HG03066 (cell line): ENCODE results near the gene FAM50B.

Source experiments
- ATAC-seq: cut with Tn5 transposase; IDR thresholded peaks from one replicate; pipeline ENCODE4 v1.9.1; 2021; ENCODE audit warnings: low read depth; ENCODE audit not compliant: unreplicated experiment

FAM50B gene

DNA sequence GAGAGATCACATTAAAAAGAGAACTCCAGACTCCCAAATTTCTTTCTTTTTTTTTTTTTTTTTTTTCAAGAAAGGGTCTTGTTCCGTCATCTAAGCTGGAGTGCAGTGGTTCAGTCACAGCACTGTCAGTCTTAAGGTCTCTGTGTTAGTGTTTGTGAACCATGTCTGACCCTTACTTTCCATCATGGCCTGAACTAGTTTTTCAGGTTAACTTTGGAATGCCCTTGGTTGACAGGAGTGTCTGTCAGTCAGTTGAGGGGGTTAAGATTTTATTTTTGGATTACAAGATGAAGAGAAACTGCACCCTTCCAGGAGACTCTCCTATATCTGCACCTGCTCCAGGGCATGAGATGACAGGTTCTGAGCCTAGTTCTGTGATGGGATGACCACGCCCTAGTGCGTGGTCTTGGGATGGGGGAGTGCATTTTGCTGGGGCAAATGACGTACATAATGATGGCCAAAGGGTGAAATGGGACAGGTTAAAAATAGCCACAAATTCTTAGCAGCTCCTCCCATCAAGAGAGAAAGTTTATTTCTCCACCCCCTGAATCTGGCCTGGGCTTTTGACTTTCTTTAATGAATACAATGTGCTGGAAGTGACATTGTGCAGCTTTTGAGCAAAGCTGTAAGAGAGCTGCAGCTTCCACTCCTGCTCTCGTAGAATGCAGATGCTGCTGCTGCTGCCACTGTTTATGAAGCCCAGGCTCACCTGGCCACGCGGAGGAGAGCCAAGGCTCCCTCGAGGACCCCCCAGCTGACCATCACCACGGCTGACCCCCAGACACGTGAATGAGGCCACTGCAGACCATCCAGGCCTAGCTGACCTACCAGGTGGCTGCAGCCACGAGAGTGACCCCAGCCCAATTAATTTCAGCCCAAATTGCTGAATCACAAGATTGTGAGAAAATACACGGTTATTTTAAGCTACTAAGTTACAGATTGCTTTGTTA is 29.7 kb upstream of the FAM50B start:
- ATAC-seq = no peak

DNA sequence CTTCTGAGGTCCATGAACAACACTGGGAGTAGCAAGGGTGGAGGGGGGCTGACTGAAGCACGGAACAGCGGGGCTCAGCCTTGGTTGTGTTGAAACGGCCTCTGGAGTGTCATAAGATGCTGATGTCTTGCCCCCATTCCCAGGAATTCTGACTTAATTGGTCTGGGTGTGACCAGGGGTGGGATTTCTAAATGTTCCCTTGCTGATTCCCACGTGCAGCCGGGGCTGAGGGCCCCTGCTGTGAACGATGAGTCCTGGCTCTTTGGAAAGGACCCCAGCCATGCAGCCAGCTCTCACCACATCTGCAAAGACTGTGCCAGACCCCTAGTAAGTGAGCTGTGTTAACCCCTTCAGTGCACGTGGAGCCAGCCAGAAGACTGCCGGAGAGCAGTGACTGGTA is 28.6 kb upstream of the FAM50B start:
- no peak for ATAC-seq

DNA sequence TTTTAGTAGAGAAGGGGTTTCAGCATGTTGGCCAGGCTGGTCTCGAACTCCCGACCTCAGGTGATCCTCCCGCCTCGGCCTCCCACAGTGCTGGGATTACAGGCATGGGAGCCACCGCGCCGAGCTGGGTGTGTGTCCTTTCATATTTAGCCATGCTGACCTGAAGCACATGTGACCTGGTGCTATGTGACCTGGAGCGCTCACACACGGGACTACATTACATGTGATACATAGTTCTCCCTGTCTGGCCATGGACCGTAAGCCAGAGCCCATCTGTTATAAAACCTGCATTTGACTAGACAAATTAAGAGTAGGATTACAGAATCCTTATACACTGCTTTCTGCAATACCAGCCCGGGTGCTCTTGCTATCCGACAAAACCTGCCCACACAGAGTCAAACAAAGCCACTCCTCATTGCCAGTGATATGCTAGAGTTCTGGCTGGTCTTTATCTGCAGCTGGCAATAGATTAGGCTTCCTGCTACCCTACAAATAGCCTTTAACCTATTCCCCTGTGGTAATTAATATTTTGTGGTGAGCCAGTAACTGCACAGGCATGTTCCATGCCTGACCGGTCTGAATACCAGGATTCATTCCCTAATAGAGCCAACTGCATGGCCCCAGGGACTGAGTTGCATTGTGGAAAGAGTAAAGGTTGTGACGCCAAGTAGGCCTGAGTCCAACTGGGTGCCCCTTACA is 26.3 kb upstream of the FAM50B start:
- ATAC-seq = no peak

DNA sequence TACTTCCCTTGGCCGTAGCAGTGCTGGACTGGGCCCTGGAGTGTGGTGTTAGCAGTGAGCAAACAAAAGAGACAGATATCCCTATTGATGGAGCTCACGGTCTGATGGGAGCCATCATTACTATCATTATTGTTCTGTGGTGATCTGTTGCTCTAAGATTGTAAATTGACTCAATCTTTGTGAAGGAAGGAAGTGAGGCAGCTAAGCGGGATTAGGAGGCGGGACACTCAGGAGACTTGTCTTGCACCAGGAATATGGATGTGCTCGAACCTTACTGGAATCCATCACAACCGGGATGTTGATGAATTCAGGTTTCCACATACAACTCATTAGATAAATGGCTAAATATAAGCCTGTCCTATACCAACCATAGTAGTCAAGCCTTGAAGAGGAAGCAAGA is 25.5 kb upstream of the FAM50B start:
- ATAC-seq = no peak

DNA sequence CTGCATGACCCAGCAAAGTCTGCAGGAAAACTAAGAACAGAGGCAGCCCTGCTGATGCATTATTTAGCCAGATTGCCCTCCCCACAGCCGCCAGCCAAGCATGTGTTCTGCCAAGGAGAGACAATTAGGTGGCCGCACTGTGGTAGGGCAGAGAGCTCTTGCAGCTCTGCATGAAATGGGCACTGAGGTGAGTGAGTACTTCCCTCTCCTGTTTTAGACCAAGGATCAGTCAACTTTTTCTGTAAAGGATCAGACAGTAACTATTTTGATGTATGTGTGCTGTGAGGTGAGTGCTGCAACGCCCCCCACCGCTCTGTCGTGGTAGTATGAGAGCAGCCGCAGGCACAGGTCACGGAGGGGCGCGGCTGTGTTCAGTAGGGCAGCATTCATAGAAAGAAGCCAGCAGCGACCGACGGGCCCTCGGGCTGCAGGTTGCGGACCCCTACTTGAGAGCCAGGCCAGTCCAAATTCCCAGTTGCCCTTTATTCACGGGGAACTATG is 23.8 kb upstream of the FAM50B start:
- ATAC-seq = no peak

DNA sequence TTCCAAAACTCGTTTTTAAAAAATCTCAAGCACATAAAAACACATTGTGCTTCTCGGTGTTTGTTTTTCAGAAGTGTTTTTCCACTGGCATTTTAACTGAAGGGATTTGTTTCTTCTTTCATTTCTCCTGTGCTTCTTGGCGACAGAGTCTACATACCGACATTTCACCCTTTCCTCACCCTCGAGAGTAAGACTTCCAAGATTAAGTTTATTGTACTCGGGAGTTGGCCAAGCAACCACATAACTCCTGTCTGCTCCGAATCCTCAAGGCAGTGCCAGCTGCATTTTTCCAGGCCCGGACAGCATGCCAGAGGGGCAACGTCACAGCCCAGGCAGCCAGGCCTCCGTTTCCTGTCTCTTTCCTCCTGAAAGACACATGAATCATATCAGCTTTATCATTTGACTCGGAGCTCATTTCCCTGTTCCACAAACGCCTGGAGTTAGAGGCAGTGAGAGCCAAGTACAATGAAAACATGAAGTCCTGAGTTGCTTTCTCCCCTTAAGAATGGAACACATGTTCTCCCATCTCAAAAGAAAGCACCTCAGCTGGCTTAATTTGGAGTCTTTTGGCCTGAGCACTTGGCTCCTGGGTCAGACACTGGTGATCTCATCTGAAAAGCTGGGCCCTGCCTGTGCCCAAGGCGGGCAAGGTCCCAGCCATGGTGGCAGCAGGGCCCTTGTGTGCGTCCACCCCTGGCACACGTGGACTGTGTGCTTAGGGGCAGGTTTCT is 23.2 kb upstream of the FAM50B start:
- ATAC-seq = no peak

DNA sequence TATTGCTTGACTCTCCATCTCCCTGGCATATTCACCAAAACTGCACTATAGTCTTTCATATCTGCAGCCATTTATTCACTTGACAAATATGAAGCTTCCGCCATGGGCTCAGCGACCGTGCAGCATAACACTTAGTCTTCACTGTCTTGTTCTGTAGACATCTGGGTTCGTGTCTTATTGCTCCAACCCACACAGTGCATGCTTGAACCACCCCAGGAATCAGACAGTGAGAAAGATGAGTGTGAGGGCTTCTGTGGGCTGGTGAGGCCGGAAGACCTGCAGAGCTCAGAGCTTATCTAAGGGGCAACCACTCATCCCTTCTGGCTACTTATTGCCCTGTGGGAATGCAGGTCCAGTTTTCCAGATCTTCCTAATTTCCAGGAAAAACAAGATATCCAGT is 19.9 kb upstream of the FAM50B start:
- ATAC-seq = no peak

DNA sequence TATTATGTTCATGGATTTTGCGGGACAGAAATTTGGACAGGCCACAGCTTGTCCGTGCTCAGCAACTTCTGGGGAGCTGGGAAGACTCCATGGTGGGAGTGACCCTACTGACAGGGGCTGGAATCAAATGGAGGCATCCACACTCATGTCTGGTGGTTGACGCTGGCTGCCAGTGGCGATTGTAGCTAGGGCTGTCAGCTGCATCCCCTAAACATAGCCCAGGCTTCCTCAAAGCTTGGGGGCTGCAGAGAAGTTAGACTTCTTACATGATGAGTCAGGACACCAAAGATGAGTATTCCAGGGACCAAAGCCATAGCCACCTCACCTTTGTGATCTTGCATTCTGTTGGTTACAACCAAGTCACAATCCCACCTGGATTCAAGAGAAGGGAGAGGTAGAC is 18.4 kb upstream of the FAM50B start:
- no peak for ATAC-seq

DNA sequence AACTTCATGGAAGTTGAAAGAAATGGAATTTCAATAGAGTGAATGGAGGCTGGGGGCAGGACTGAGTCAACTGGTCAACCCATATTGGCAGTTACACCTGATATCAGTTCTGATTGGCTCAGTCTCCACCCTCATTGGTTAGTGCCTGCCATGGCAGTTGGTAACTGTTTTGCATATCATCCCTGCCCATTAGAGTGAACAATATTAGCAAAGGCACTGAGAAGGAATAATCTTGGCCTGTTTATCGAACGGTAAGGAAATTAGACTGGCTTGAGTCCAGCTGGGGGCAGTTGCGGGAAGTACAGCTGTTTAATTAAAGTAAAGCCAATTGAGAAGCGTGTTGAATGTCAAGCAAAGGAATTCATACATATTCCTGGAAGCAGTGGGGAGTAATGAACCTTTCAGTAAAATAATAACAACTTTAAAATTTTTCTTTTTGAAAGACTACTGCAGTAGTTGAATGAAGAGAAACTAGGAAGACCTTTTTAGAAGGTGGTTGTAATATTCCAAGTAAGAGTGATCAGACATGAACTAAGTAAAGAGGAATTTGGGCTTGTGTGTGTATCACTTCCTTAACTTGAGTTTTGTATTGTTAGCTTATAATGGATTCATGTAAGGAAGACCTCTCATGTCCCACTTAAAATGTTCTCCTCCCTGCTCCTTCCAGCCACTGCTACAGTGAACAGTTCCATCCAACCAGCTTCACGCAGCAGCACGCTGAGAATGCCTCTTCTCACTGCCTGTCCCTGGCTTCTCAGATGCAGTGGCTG is 17.2 kb upstream of the FAM50B start:
- ATAC-seq = no peak

DNA sequence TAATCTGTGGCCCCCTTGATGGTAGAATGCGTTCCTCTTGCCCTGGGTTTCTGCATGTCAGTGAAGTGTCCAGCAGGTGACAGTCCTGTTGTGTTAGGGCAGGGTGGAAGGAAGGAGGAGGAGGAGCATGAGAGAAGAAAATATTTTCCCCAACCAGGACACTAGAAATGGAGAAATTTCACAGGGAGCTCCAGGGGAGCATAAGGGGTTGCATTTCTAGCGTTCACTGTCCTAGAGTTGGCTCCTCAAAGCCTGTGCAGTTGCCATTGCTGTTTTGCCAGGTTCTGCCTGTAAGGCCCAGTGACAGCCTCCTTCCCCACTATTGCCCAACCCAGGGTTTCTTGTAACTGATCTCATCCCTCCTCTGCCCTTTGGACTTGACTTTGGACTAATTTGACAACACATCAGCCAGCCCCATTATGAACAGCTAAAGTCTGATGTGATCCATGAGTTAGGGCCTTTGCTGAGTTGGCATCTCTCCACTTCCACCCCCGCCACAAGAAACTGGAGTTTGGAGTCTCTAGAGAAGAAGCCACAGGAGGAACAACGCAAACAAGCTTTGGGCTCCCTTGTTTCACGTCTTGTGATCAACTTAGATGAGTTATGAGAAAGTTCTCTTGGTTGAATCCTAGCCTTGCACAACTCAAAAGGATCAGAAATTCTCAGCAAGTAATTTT is 14.0 kb upstream of the FAM50B start:
- no peak for ATAC-seq

DNA sequence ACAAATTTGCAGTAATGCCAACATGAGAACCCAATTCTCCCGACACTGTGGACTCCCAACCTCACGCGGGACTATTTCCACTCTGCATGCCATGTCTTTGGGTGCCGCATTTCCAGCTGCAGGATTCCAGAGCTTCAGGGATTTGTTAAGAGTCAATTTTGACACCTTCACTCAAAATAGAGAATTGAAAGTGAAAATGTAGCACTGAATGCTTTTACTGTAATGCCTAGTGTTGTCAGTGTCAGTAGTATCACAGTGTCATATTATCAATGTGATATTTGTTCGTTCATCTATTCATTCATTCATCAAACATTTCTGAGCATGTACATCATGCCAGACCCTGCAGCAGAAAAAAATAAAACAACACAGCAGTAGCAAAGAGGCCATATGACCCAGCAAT is 13.4 kb upstream of the FAM50B start:
- ATAC-seq = no peak

DNA sequence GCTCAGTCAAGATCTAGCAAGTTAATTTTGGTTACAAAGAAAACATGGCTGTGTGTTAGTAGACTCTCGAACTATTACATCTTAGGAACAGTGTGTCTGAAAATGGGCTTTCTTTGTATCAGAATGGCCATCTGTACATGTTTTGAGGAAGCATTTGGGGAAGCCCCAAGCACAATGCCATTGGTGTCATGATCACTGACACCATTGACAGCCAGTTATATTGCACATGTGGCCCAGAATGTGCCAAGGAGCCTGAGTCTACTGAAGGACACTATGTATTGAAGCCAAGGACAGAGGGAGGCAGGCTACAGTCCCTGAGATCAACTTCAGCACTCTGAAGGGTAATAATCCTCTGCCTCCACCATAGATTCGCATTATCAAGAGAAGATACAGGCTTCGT is 12.6 kb upstream of the FAM50B start:
- no peak for ATAC-seq

DNA sequence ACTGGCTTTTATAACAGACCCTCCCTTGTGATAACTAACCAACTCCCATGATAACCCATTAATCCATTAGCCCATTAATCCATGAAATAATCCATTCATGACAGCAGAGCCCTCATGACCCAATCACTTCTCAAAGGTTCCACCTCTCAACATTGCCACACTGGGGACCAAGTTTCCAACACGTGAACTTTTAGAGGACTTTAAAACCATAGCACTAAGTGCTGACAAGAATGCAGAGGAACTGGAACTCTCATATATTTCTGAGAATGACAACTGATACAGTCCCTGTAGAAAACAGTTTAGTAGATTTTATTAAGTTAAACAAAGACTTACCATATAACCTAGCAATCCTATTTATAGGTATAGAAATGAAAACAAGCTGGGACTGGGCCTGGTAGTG is 11.4 kb upstream of the FAM50B start:
- ATAC-seq = no peak

DNA sequence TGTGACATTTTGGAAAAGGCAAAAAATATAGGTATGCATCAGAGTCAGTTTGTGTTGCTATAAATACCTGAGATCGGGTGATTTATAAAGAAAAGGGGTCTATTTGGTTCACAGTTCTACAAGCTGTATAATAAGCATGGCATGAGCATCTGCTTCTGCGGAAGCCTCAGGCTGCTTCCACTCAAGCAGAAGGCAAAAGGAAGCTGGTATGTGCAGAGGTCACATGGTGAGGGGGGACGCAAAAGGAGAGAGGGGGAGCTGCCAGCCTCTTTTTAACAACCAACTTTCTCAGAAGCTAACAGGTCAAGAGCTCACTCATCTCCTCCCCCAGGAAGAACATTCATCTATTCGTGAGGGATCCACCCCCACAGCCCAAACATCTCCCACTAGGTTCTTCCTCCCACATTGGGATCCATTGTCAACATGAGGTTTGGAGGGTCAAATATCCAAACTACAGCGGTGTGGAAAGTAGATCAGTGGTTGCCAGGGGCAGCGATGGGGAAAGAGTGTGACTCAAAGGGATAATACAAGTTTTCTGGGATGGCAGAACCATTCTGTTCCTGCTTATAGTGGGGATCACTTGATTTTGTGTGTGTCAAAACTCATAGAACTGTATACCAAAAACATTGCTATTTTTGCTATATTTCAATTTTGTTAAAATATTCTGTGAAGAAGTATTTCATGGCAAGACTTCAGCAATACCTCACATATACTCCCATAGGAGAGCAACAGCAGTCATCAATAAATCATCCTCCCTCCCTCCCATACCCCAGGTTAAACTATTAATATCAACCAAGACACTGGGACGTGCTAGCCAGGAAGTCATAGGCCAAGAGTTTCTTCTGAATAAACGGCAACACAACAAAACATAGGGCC is 9.9 kb upstream of the FAM50B start:
- no peak for ATAC-seq

DNA sequence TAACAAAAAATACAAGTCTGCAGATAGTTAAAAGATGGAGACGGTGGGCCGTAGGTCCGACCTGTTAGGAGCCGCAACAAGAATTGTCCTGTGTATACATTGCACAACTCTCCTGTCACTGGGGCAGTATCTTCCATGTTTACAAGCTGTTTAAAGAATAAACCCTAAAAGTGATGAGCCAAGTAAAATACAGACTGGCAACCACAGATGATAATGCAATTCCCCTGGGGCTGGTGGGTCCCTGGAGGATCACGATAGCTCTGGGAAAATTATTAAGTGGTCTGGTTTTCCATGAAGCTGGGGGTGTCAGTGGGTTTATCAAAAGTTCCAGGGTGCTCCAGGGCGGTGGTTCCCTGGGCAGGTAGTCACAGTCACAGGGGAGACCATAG is 8.1 kb upstream of the FAM50B start:
- ATAC-seq = no peak

DNA sequence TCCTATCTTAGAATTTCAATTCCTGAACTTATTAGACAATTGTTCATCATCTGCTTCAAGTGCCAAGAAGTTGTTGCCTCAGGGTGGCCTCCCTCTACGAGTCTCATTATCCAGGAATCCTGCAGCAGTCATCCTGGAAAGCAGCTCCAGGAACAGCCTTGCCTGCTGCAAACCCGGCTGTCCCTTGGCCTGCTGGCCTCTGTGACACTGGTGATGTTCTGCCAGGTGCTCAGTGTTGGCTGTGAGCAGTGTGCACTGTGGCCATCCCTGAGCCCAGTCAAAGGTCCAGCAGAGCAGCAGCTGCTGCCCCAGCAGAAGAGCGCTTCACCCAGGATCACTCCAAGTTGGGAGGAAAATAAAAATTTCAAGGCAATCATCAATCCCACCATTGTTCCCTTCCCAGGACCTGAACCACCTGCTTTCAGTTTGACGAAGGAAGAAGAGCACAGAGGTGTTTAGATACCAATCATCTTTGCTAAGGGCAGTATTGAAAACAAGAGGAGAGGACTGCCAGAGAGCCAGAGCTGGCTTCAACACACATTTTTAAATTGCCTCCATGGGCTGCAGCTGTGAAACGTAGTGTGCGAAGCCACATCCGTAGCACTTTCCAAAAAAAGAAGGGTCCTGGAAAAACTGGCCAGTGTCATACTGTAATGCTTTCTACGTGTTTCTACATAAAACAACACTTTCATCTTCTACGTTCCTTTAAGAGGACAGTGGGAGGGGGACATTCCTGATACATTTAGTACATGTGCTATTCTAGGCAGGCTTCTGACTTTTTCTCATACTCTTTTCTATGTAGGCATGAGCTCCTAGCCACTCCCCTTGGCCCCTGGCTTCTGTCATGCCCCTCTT is 7.2 kb upstream of the FAM50B start:
- ATAC-seq = no peak

DNA sequence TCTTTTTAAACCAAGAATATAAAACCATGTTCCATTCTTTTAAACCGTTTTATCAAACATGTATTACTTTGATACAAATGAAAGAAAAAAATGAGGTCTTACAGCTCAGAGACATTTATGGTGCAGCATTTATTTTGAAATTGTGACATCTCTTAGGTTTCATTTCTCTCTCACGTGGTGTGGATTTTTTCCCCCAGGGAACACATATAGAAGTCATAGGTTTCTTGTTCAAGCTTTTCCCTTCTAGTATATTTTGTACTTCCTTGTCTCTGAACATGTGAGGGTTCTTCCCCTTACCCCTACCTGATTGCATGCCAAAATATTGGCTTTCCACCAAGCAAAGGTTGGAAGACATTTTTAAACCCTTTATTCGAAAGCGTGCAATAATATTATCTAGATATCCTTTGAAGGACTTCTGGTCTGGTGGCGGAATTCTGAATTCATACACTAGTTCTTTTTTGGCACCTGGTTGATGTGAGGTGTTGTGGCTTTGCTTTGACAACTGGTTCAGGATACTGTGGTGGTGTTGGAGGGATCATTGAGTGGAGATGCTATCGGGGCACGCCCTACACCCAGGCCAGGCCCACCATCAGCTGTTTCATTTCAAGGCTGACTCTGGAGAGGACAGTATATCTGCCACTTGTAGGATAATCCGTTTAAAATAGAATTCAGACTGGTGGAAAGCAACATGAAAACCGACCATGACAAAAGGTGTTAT is 5.6 kb upstream of the FAM50B start:
- ATAC-seq = no peak
